ENCODE results near the gene SYT14.
"Not testable (repeated sequence)": the region's sequence is repeated elsewhere in the genome, so short reads cannot be mapped to it uniquely, and the experiment has no call there.

The SYT14 gene

DNA sequence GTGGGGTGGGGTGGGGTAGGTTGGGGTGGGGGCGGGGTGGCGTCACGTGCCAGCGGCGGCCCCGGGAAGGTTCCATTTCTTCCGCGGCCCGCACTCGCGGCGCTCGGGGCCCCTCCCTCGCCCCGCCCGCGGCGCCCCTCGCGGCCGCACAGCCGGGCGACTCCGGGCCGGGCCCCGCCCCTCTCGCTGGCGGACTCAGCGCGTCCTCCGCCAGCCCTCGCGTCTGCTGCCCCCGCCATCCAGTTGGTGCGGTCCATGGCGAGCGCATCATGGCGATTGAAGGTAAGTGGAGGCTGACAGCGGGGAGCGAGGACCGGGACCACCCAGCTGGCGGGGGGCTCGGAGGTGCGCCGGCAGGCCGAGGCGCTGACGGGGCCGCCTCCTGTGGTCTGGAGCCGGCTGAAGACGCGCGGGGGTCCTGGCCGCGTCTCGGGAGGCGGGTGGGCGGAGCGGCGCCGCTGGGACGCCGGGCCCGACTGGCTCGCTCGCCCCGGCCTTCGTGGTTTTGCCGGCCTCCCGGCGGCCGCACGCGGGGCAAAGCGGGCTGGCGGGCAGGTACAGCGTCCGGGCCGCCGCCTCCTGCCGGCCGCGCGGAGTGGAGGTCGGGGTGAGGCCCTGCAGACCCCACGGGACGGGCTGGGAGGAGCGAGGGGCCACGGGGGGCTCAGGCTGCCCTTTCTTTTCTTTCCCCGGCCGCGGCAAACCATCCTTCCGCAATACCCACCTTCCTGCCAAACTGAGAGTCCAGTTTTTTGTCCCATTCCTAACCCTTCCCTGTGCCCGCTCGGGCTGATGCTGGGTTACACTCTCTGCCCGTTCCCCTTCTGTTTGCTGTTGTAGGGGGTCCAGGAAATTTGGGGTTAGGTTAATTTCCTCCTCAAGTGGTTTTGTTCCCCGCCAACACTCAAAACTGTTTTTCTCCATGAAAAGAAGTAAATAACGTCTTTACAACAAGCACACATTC lies at the start of gene SYT14:
TSS of gene SYT14 (plus strand) at position 222 of the 964 bp plus-strand sequence. CDS start at position 270, 48 bp downstream.
- no peak for DNase-seq

DNA sequence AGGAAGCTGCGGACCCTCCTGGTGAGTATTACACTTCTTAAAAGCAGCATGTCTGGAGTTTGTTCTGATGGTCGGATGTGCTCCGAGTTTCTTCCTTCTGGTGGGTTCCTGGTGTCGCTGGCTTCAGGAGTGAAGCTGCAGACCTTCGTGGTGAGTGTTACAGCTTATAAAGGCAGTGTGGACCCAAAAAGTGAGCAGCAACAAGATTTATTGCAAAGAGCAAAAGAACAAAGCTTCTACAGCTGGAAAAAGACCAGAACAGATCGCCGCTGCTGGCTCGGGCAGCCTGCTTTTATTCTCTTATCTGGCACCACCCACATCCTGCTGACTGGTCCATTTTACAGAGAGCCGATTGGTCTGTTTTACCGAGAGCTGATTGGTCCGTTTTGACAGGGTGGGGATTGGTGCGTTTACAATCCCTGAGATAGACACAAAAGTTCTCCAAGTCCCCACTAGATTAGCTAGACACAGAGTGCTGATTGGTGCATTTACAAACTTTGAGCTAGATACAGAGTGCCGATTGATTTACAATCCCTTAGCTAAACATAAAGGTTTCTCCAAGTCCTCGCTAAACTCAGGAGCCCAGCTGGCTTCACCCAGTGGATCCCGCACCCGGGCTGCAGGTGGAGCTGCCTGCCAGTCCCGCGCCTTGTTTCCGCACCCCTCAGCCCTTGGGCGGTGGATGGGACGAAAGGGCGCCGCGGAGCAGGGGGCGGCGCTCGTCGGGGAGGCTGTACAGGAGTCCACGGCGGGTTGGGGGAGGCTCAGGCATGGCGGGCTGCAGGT lies 49.5 kb upstream of the SYT14 start:
- DNase-seq = not testable (repeated sequence)

DNA sequence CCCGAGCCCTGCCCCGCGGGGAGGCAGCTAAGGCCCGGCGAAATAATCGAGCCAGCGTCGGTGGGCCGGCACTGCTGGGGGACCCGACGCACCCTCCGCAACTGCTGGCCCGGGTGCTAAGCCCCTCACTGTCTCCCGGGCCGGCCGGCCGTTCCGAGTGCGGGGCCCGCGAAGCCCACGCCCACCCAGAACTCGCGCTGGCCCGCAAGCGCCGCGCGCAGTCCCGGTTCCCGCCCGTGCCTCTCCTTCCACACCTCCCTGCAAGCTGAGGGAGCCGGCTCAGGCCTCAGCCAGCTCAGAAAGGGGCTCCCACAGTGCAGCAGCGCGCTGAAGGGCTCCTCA lies 49.0 kb upstream of the SYT14 start:
- DNase-seq = no peak

DNA sequence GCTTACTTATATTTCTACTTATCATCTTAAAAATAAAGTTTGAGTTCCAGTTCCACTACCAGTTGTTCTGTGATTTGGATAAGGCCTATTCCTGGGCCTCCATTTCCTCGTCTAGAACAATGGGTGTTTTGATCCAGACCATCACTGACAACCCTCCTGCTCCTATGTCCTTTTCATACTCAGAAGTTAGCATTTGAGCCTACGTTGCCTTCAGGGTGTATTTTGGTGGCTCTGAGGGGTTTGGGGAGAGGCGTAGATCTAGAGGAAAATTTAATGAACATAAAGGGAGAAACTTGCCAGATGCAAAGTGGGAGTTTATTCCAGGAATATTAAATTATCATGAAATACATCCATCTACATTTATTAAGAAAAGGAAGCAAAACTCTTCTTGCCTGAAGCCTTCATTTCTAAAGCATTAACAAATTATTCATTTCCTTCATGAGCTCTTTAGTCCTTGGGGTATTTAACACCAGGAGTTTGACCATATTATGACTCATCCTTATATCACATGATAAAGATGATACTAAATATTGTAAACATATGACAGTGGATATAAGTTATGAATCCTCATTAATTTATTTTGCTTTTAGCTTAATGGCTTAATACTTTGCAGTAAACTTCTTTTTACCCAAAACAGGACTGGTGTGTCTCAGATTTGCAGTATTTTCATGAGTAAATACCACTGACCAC lies 47.2 kb upstream of the SYT14 start:
- DNase-seq = no peak

DNA sequence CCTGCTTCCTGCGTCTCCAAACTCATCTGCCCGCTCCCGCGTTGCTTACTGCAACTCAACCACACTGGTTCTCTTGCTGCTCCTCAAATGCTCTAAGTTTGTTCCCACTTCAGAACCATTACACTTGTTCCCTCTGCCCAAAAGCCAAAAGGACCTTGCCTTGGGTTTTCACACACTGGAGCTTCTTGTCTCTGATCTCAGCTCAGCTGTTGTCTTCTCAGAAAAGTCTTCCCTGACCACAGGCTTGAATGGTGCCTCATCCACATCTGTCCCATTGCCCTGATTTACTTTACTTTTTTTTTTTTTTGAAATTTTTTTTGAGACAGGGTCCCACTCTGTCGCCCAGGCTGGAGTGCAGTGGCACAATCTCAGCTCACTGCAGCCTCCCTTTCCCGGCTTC lies 44.3 kb upstream of the SYT14 start:
- no peak for DNase-seq

DNA sequence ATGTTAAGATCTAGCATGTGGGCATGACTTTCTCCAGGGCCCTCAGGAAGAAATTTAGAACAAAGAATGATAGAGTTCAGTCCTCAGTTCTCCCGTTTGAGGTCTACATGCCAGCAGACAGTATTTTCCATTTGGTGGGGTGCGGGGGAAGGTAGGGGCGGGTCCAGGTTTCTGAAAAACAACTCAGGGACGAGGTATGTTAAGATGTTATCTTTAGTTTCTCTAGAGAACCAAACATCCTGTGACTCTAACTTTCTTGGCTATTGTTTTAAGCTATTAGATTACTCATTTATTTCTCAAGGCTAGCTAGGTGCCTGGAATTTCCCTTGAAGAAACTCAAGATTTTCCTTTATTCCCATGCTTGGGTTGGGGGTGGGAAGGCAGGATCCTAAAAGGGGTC lies 42.3 kb upstream of the SYT14 start:
- DNase-seq = no peak

DNA sequence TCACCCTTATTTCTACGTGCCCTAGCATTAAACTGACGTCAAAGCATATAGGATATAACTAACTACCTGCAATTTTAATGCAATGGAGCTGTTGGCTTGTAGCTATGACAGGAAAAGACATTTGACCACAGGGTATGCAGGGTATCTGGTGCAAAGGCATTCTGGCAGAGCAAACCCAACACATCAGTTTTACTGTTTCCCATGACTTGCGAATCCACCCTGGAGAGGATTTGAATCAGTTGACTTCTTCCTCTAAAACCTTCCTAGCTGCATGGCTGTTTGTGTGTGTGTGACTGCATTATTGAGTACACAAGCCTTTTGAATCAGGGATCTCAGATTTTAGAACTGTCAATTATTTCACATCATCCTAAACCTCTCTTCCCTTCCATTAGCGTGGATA lies 41.7 kb upstream of the SYT14 start:
- DNase-seq = no peak

DNA sequence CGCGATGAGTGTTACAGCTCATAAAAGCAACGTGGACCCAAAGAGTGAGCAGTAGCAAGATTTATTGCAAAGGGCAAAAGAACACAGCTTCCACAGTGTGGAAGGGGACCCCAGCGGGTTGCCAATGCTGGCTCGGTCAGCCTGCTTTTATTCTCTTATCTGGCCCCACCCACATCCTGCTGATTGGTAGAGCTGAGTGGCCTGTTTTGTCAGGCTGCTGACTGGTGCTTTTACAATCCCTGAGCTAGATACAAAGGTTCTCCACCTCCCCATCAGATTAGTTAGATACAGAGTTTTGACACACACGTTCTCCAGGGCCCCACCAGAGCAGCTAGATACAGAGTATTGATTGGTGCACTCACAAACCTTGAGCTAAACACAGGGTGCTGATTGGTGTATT lies 39.7 kb upstream of the SYT14 start:
- DNase-seq = not testable (repeated sequence)

DNA sequence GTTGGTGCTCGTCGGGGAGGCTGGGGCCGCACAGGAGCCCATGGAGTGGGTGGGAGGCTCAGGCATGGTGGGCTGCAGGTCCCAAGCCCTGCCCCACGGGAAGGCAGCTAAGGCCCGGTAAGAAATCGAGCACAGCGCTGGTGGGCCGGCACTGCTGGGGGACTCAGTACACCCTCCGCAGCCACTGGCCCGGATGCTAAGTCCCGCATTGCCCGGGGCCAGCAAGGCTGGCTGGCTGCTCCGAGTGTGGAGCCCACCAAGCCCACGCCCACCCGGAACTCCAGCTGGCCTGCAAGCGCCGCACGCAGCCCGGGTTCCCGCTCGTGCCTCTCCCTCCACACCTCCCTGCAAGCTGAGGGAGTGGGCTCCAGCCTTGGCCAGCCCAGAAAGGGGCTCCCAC lies 39.2 kb upstream of the SYT14 start:
- not testable (repeated sequence) for DNase-seq

DNA sequence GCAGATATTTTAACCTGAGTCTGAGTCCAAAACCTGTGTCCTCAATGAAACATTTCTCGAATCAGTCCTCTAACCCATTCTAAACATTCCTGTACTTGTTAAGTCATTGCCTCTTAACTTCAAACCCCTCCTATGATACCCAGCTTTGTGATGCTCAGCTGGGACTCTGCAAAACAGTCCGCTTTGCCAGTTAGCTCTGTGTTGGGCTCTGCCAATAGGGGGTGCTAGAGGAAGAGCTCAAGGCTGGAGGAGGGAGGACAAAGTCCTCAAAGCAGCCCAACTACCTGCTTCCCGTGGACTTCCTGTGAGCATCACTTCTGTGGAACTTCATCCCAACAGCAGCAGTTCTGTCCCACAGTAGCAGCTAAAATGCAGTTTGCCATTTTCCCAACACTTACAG lies 38.1 kb upstream of the SYT14 start:
- DNase-seq = no peak

DNA sequence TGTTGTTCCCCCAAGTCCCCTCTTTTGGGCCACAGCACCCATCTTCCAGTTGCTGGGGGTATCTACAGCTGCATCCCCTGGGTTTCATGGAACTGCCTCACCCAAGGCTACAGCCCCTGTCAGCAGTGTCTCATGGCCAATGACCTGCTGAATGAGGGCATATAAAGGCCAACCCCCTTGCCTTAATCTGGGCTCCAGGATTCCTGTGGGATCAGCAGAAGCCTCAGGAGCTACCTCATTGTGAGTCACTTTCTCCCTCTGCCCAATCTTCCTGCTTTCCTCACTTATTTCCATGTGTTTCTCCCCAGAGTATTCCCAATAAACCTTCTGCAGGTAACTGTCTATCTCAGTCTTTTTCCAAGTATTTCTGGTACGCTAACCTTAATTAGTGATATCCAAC lies 37.3 kb upstream of the SYT14 start:
- DNase-seq = no peak

DNA sequence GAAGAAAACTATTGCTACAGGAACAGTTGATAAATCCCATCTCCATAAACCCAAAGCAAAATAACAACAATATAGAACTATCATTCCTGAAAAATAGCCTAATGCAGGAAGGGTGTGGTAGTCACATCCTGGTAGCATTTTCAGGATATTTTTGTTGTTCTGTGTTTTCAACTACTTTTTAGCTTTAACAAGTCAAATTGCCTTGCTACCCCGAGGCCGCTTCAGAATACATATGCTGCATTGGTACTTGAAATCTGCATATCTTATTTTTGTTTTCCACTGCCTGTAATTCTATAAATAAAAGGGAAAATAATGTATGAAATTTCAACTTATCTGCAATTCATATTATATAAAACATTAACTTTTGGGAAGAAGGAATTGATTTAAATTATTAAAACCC lies 36.8 kb upstream of the SYT14 start:
- no peak for DNase-seq

DNA sequence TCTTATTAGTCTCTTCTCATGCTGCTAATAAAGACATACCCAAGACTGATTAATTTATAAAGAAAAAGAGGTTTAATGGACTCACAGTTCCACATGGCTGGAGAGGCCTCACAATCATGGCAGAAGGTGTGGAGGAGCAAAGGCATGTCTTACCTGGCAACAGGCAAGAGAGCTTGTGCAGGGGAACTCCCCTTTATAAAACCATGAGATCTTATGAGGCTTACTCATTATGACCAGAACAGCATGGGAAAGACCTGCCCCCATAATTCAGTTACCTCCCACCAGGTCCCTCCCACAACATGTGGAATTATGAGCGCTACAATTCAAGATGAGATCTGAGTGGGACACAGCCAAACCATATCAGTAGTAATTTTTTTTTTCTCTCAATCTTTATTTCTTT lies 33.2 kb upstream of the SYT14 start:
- not testable (repeated sequence) for DNase-seq

DNA sequence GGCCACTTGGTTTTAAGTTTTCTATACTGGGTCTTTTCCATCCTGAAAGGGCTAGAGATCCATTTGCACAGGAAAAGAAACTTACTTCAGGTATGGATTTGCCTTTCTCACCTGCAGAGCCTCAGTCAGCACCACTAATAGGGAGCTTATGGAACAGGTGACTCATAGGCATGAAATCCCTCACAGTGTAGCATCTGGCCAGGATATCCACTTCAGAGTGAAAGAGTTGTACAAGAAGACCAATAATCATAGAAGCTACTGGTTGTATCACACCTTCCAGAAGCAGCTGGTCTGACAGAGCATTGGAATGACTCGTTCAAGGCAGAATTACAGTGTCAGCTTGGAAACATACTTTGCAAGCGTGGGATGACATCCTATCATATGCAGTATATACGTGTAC lies 26.3 kb upstream of the SYT14 start:
- DNase-seq = no peak

DNA sequence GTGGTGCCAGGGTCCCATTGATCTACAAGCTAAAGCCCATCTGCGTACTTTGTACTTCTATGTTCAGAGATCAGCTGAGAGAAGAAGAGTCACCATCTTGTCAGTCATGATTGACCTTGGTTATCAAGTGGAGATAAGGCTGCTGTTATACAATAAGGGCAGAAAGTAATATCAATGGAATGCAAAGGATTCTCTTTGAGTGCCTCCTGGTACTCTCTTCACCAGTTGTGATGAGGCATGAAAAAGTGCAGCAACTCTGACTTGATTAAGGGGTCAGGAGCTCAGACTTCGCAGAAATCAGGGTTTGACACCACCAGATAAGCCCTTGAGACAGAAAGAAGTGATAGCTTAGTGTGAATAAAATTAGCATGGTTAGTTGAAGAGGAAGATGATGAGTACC lies 25.7 kb upstream of the SYT14 start:
- no peak for DNase-seq

DNA sequence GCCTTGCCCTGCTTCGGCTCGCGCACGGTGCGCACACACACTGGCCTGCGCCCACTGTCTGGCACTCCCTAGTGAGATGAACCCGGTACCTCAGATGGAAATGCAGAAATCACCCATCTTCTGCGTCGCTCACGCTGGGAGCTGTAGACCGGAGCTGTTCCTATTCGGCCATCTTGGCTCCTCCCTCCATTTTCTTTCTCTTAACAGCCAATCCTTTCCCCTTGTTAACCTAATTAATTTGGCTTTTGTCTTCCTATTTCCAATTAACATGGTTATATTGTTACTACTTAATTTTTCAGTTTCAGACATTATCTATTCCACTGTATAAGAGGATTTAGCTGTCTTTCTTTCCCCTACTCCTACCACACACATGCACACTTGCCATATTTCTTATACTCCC lies 18.4 kb upstream of the SYT14 start:
- DNase-seq = not testable (repeated sequence)

DNA sequence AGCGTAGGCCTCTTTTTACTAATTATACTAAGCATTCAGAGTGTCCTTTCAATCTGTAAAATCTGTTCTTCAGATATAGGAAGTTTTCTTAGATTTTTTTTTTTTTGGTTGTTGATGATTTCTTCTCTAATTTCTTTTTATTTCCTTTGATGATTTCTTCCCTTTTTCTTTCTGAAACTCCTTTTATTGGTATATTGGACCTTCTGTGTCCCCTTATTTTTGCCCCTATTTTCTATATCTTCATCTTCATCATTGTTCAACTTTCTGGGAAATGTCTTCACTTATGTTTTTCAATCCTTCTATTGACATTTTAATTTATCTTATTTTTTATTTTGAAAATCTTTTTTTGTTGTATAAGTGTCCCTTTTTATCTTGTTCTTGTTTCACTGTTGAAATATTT lies 17.2 kb upstream of the SYT14 start:
- no peak for DNase-seq

DNA sequence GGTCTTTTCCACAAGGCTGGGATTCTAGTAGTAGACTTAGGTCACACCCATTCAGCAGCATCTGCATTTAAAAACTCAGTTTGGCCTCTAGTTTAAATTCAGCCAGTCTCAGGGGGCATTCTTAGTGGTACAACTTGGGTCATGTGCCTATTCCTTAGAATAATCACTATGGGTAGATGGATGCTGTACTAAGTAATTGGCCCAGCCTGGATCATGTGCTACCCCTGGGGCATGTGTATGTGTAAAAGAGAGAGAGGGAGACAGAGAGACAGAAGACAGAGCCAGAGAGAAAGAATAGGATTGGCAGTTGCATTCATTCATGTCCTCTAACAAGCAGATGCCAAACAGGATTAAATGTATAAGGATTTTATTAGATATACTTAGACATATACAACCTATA lies 13.6 kb upstream of the SYT14 start:
- DNase-seq = no peak

DNA sequence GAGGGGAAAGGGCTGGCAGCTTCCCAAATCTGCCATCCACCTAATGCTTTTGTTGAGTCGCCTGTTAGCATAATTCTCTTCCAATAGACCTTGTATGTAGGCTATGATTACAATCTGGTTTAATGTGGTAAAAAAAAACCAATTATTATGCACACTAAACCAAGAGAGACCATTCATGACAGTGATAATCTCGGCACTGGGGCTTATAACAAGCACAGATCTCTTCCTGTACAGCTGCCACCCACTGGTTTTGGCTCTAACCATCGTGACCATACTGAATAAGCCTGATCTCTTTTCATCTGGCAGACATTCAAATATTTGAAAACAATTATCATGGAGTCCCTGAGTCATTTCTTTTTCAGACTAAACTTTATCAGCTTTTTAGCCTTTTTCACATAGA lies 12.0 kb upstream of the SYT14 start:
- no peak for DNase-seq

DNA sequence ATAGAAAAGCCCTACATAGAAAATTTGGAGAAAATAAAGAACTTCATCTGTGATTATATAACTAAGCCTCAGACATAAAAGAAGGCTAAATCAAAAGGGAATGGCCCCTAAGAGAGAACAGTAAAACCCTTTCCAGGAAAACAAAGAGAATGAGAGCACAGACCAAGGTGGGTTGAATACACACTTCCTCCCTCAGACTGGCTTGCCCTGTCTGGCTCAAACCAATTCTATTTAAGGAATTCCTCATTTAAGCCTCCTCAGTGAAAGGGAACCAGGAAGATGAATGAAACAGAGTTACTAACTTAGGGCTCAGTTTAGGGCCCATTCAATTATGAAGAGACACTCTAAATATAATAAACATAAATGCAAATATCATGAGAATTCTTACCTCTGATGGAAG lies 10.6 kb upstream of the SYT14 start:
- no peak for DNase-seq

DNA sequence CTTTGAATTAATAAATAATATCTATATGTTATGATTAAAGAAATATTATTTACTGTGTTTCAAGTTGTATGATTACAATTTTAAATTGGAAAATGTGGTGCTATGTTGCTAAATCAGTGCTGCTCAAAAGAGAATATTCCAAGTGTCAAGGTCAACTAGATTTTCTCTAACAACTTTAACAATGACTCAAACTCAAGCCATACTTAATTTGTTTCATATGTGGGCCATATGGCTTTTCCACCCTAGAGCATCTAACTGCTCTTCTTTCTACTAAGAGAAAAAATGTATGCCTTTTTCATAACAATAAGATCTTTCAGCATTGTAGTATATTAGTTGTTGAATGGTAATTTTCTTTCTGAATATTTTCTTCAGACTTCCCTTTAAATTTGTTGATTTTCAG lies 8.3 kb upstream of the SYT14 start:
- DNase-seq = no peak

DNA sequence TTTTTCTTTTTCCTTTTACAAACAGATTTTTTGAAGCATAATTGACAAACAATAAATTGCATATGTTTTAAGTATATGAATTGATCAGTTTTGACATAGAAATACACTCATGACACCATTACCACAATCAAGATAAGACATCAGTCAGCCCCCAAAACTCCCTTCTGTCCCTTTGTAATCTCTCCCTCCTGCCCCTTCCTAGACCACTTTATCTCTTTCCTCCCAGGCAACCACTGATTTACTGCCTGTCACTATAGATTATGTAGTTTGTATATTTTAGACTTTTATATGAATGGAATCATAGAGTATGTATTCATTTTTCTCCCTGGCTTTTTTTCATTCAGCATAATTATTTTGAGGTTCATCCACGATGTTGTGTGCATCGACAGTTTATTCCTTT lies 6.9 kb upstream of the SYT14 start:
- no peak for DNase-seq

DNA sequence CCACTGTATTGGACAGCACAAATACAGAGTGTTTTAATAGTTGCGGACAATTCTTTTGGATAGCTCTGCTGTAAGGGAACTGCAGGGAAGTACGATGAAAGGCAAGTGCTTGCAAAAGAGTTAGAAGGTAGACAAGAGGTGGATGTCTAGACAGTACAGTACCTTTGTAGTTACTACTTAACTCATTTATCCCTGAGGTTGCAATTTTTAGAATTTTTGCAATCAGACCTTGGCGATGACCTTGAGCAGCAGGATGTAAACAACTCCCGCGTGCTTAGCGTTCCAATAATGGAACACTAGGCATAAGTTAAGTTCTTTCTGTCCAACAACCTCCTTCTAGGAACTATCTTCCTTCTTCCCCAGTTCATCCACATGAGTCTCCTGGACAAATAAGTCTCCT lies 1.9 kb upstream of the SYT14 start:
- DNase-seq = no peak

DNA sequence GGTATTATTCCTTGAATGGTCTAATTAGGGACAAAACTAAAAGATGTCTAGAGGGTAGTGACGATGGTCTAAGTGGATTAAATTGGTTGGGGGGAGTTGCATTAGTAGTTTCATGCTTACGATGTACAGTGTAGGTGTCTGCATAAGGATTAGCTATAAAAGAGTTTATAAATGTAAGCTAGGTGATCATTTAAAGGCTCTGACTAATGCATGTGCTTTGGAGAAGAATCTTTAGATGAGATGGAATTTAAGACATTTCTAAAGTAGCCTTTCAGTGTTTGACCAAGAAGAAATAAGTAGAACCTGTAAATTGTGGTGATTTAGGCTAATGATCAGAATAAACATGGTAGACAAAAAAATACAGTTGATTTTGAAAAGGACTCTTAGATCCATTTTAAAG lies 7.4 kb downstream of the SYT14 start:
- DNase-seq = no peak

Data from bone marrow (tissue), 2 donors.